Ascending aorta (tissue), 2 donors: ENCODE data around the gene TMTC1. TPM values are rescaled to one million over a fixed set of nuclear protein-coding genes. Genes with fewer than 3 reads are reported as not detected.

Experiments
- DNase-seq, 2 donors: peaks; one replicate each; pipeline ENCODE4 v3.0.0-alpha.2; 2019; ENCODE audit warnings: low spot score in 2 of 2
- H3K27ac ChIP-seq, 2 donors: fragments of 200-600 bp; sonication (generic); one replicate each; pipeline ENCODE4 v1.5.1; 2016 to 2017; ENCODE audit warnings: mild to moderate bottlenecking in 1 of 2
- H3K27me3 ChIP-seq: fragments of 200-600 bp; sonication (generic); one replicate; pipeline ENCODE4 v1.5.1; 2017
- H3K36me3 ChIP-seq, 2 donors: fragments of 200-600 bp; sonication (generic); one replicate each; pipeline ENCODE4 v1.5.1; 2016
- H3K4me1 ChIP-seq, 2 donors: fragments of 200-600 bp; sonication (generic); one replicate each; pipeline ENCODE4 v1.5.1; 2016 to 2017; ENCODE audit warnings: mild to moderate bottlenecking in 1 of 2
- H3K4me3 ChIP-seq, 2 donors: fragments of 200-600 bp; sonication (generic); one replicate each; pipeline ENCODE4 v1.5.1; 2016 to 2017; ENCODE audit warnings: mild to moderate bottlenecking in 1 of 2
- H3K9me3 ChIP-seq, 2 donors: fragments of 200-600 bp; sonication (generic); one replicate each; pipeline ENCODE4 v1.5.1; 2016
- CTCF ChIP-seq, 3 experiments: fragments of 200-600 bp in 2 of 3; fragments of 450-650 bp in 1 of 3; sonication (generic) in 2 of 3; IDR thresholded peaks; one replicate each; pipeline ENCODE4 v1.5.1; 2016 to 2019; ENCODE audit warnings: antibody characterized with exemption in 3 of 3, mild to moderate bottlenecking in 1 of 3, moderate library complexity in 1 of 3
- intact Hi-C: fragments of 100-400 bp; cut with DNase I; formaldehyde crosslinking; loops from one replicate; pipeline ENCODE4 v1.15.1; 2023
- total RNA-seq: library from RNA; depleted of rRNA; stranded (reverse); fragments of >200 nt; gene quantifications from one replicate; pipeline ENCODE4 v1.1.0, GENCODE V29; 2016

Gene TMTC1
- total RNA-seq, 1 donor from 2014 or later = 176 TPM

GRCh38 chr12:29563636-29564035 is 220.1 kb downstream of the TMTC1 start:
- intact Hi-C loops = loop anchor here (10.0 kb wide), 1 partner anchor 391 kb away; no protein-coding TSS in a partner anchor
- peak overlapping the region; percentile 24 to 49 for H3K4me3 ChIP-seq
- H3K36me3 ChIP-seq = peaks cover 0 to 7% of the 10 kb centered on the region in 2 donors
- H3K27ac ChIP-seq = peak overlapping the region; percentile 49 to 56
- H3K27me3 ChIP-seq = no peaks in the 10 kb centered on the region
- TF ChIP-seq CTCF (IDR thresholded peaks at IDR 0.05) = no peak
- peaks cover 0 to 24% of the 10 kb centered on the region in 2 donors for H3K4me1 ChIP-seq
- no peaks in the 10 kb centered on the region for H3K9me3 ChIP-seq
- no peak for DNase-seq

GRCh38 chr12:29563071-29563470 is 220.7 kb downstream of the TMTC1 start:
- H3K27ac ChIP-seq = peak overlapping the region; percentile 56 to 58
- peaks cover 0 to 24% of the 10 kb centered on the region in 2 donors for H3K4me1 ChIP-seq
- no peaks in the 10 kb centered on the region for H3K27me3 ChIP-seq
- H3K4me3 ChIP-seq = no peak overlapping the region
- intact Hi-C loops = loop anchor here (10.0 kb wide), 1 partner anchor 392 kb away; no protein-coding TSS in a partner anchor
- no peak for DNase-seq
- no peaks in the 10 kb centered on the region for H3K9me3 ChIP-seq
- H3K36me3 ChIP-seq = peaks cover 0 to 7% of the 10 kb centered on the region in 2 donors
- no peak for TF ChIP-seq CTCF (IDR thresholded peaks at IDR 0.05)

GRCh38 chr12:29562110-29562804 is 221.5 kb downstream of the TMTC1 start:
- Histone ChIP-seq H3K9me3 (no peaks in the 10 kb centered on the region), H3K27me3 (no peaks in the 10 kb centered on the region), H3K4me3 (no peak overlapping the region), H3K27ac (peak overlapping the region; percentile 56 to 58), H3K36me3 (peaks cover 0 to 7% of the 10 kb centered on the region in 2 donors), H3K4me1 (peaks cover 0 to 24% of the 10 kb centered on the region in 2 donors)
- intact Hi-C loops = loop anchor here (10.0 kb wide), 1 partner anchor 393 kb away; no protein-coding TSS in a partner anchor
- no peak for TF ChIP-seq CTCF (IDR thresholded peaks at IDR 0.05)
- peak in 1 of 2 donors; percentile 78 for DNase-seq

GRCh38 chr12:29561664-29562071 is 222.1 kb downstream of the TMTC1 start:
- Histone ChIP-seq H3K4me1 (peaks cover 0 to 24% of the 10 kb centered on the region in 2 donors), H3K27ac (peak overlapping the region; percentile 56 to 58), H3K4me3 (no peak overlapping the region), H3K27me3 (no peaks in the 10 kb centered on the region), H3K9me3 (no peaks in the 10 kb centered on the region), H3K36me3 (peaks cover 0 to 9% of the 10 kb centered on the region in 2 donors)
- no peak for DNase-seq
- intact Hi-C loops = loop anchor here (10.0 kb wide), 1 partner anchor 393 kb away; no protein-coding TSS in a partner anchor
- no peak for TF ChIP-seq CTCF (IDR thresholded peaks at IDR 0.05)

GRCh38 chr12:29559198-29559597 is 224.5 kb downstream of the TMTC1 start:
- Histone ChIP-seq H3K27ac (peak overlapping the region in 1 of 2 donors; percentile 33), H3K4me3 (no peak overlapping the region), H3K4me1 (peaks cover 0 to 21% of the 10 kb centered on the region in 2 donors), H3K27me3 (no peaks in the 10 kb centered on the region), H3K36me3 (peaks cover 0 to 13% of the 10 kb centered on the region in 2 donors), H3K9me3 (no peaks in the 10 kb centered on the region)
- no peak for DNase-seq
- intact Hi-C loops = loop anchor here (10.0 kb wide), 1 partner anchor 726 kb away; no protein-coding TSS in a partner anchor
- no peak for TF ChIP-seq CTCF (IDR thresholded peaks at IDR 0.05)
